CD4-positive, alpha-beta T cell (primary cell): ENCODE results near the gene BRF1. TPM values are rescaled to one million over a fixed set of nuclear protein-coding genes. Genes with fewer than 3 reads are reported as not detected.

Experiments used
- ATAC-seq: fragments of 200-7000 bp; cut with Tn5 transposase; one replicate; pipeline ENCODE4 v1.10.0; 2022; ENCODE audit warnings: mild to moderate bottlenecking; ENCODE audit not compliant: poor library complexity
- CTCF ChIA-PET: fragments of 350-600 bp; sonication (Branson Sonifier 250); formaldehyde crosslinking; loops from one replicate; lab custom pipeline; 2021; ENCODE audit warnings: antibody characterized with exemption, inconsistent platforms; lab: Charles Lee
- POLR2A ChIA-PET: fragments of 350-600 bp; sonication (Branson Sonifier 250); formaldehyde crosslinking; loops from one replicate; lab custom pipeline; 2021; ENCODE audit warnings: antibody characterized with exemption, inconsistent platforms; lab: Charles Lee
- DNase-seq, 14 experiments: peaks; one replicate each; pipeline ENCODE4 v3.0.0-alpha.2; 2013 to 2020; ENCODE audit warnings: mixed read lengths in 2 of 14
- H3K27ac ChIP-seq, 2 donors: one replicate each; pipeline versions ENCODE4 v1.5.1 to v1.7.0; 2013; ENCODE audit warnings: low read length in 2 of 2, low read depth in 1 of 2, mild to moderate bottlenecking in 1 of 2
- H3K27me3 ChIP-seq, 2 experiments: 1 replicate in 1 of 2; 2 replicates in 1 of 2; pipeline versions ENCODE4 v1.6.1 to v1.7.0; 2013; ENCODE audit warnings: low read length in 2 of 2, control low read depth in 1 of 2, mild to moderate bottlenecking in 1 of 2, moderate library complexity in 1 of 2; ENCODE audit not compliant: insufficient read depth in 2 of 2, control insufficient read depth in 1 of 2
- H3K36me3 ChIP-seq: one replicate; pipeline ENCODE4 v1.6.1; 2013; ENCODE audit warnings: low read length, control low read depth; ENCODE audit not compliant: insufficient read depth
- H3K4me1 ChIP-seq: one replicate; pipeline ENCODE4 v1.6.1; 2013; ENCODE audit warnings: low read length, control low read depth; ENCODE audit not compliant: insufficient read depth
- H3K4me3 ChIP-seq: one replicate; pipeline ENCODE4 v1.5.1; 2013; ENCODE audit warnings: mild to moderate bottlenecking, low read length, moderate library complexity
- H3K9me3 ChIP-seq, 2 experiments: 1 replicate in 1 of 2; 2 replicates in 1 of 2; pipeline versions ENCODE4 v1.6.1 to v1.7.0; 2013; ENCODE audit warnings: low read length in 2 of 2, mild to moderate bottlenecking in 2 of 2, control low read depth in 1 of 2, moderate library complexity in 1 of 2; ENCODE audit not compliant: control insufficient read depth in 1 of 2, insufficient read depth in 1 of 2
- H3K27ac Mint-ChIP-seq: one replicate; pipeline ENCODE4 v1.8.0; 2020; ENCODE audit warnings: mixed read lengths
- H3K27me3 Mint-ChIP-seq: one replicate; pipeline ENCODE4 v1.8.0; 2021; ENCODE audit warnings: mixed read lengths
- H3K36me3 Mint-ChIP-seq: one replicate; pipeline ENCODE4 v1.8.0; 2021; ENCODE audit warnings: low read depth, mixed read lengths
- H3K4me1 Mint-ChIP-seq: one replicate; pipeline ENCODE4 v1.8.0; 2021; ENCODE audit warnings: low read depth, mixed read lengths
- H3K4me3 Mint-ChIP-seq: one replicate; pipeline ENCODE4 v1.8.0; 2020; ENCODE audit warnings: mild to moderate bottlenecking, mixed read lengths
- H3K9me3 Mint-ChIP-seq: one replicate; pipeline ENCODE4 v1.8.0; 2020; ENCODE audit warnings: mixed read lengths
- intact Hi-C, 2 experiments: fragments of 100-400 bp; cut with DNase I in 1 of 2; cut with micrococcal nuclease in 1 of 2; formaldehyde crosslinking; loops; one replicate each; pipeline versions ENCODE4 v1.15.1 to v1.9.0; 2023 to 2025; cut with DNase I, micrococcal nuclease
- total RNA-seq, 174 experiments: library from RNA in 2 of 174; stranded (reverse) in 2 of 174; gene quantifications; one replicate each; pipeline ENCODE4 v1.2.3 and lab custom pipeline; 2021 to 2026
- TF ChIP-seq, protein P1 (sequence below): fragments of 200-600 bp; IDR thresholded peaks from one replicate; pipeline ENCODE4 v1.8.0; 2022; ENCODE audit warnings: antibody characterized with exemption, mild to moderate bottlenecking

Gene BRF1
- total RNA-seq, 2 experiments from 2014 or later: 77.4 to 77.7 TPM

DNA sequence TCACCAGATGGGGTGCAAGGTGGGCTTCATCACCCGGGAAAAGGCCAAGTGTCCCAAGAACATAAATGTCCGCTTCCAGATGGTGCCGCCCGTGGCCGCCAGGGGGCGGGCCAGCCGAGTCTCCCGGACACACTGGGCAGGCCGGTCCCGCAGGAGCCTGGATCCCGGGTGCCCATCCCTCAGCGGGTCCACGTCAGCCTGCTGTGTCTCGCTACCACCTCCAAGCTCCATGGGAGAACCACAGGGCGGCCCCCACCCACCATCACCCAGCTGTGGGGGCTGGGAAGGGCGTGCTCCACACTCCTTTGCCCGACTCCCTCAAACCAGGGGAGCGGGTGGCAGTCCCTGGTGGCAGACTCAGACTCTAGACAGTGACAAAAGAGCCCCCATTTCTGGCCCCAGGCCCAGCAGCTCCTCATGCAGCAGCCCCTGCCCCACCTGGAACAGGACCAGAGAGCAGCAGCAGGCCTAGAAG lies 97.7 kb downstream of the BRF1 start:
- no peaks in the 10 kb centered on the region for H3K9me3 Mint-ChIP-seq
- no peak overlapping the region for H3K4me3 ChIP-seq
- no peaks in the 10 kb centered on the region for H3K36me3 ChIP-seq
- no peak overlapping the region for H3K4me3 Mint-ChIP-seq
- POLR2A ChIA-PET: interaction anchor here (0.9 kb wide), 1 partner anchor 112 kb away, joined by 3 read pairs; the partner anchor contains the start of gene PACS2
- DNase-seq (peak; percentile 40 to 76 (median 52)), ATAC-seq (peak; percentile 48)
- H3K4me1 ChIP-seq: peaks cover 26% of the 10 kb centered on the region
- H3K36me3 Mint-ChIP-seq: no peaks in the 10 kb centered on the region
- no peak overlapping the region for H3K27ac ChIP-seq
- peaks cover 9% of the 10 kb centered on the region for H3K4me1 Mint-ChIP-seq
- no peak overlapping the region for H3K27ac Mint-ChIP-seq
- intact Hi-C loops: loop anchor here (1.0 to 5.0 kb wide), 4 partner anchors 79 to 329 kb away; partner anchors contain the start of gene BRF1 (in 1 of the 2)
- CTCF ChIA-PET: interaction anchor here (0.6 to 2.1 kb wide), 3 partner anchors 78 to 1194 kb away, joined by 3 to 6 read pairs (median 3); no protein-coding TSS in a partner anchor
- H3K27me3 ChIP-seq: peaks cover 22 to 27% of the 10 kb centered on the region in 2 experiments
- TF ChIP-seq, protein P1, sequence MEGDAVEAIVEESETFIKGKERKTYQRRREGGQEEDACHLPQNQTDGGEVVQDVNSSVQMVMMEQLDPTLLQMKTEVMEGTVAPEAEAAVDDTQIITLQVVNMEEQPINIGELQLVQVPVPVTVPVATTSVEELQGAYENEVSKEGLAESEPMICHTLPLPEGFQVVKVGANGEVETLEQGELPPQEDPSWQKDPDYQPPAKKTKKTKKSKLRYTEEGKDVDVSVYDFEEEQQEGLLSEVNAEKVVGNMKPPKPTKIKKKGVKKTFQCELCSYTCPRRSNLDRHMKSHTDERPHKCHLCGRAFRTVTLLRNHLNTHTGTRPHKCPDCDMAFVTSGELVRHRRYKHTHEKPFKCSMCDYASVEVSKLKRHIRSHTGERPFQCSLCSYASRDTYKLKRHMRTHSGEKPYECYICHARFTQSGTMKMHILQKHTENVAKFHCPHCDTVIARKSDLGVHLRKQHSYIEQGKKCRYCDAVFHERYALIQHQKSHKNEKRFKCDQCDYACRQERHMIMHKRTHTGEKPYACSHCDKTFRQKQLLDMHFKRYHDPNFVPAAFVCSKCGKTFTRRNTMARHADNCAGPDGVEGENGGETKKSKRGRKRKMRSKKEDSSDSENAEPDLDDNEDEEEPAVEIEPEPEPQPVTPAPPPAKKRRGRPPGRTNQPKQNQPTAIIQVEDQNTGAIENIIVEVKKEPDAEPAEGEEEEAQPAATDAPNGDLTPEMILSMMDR: peak; percentile 97
- no peaks in the 10 kb centered on the region for H3K9me3 ChIP-seq
- peaks cover 31% of the 10 kb centered on the region for H3K27me3 Mint-ChIP-seq

DNA sequence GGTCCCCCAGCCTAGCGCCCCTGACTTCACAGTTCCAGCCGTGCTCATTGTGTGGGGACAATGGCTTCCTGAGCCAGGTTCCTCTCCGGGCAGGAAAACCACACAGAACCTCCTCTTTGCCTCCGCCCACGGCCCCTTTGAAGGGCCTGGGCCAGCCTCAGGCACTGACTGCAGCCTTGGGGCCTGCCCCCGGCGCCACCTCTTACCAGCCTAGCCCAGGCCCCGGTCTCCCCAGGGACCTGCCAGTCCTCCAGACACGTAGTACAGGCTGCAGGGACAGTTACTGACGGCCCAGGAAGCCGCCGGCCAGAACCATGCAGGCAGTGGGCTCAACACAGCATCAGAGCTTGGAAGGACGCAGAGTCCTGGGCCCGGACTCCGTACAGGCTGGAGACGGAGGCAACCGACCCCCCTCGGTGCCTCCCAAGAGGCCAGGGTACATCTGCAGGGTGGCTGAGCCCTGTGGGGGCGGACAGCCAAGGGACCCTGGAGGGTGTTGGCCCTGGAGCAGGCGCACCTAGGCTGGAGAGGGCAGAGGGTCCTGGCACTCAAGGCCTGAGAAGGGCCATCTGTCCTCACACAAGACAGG lies 98.8 kb downstream of the BRF1 start:
- H3K4me3 ChIP-seq: no peak overlapping the region
- TF ChIP-seq, protein P1: no peak
- H3K4me3 Mint-ChIP-seq: no peak overlapping the region
- peaks cover 42% of the 10 kb centered on the region for H3K27me3 Mint-ChIP-seq
- ATAC-seq (peak; percentile 50), DNase-seq (peak in 4 of 14 experiments; percentile 43 to 55 (median 46))
- no peaks in the 10 kb centered on the region for H3K9me3 Mint-ChIP-seq
- no peak overlapping the region for H3K27ac Mint-ChIP-seq
- ChIA-PET CTCF (interaction anchor here (1.1 kb wide), 1 partner anchor 150 kb away, joined by 6 read pairs; no protein-coding TSS in a partner anchor), POLR2A (interaction anchor here (1.2 kb wide), 1 partner anchor 99 kb away, joined by 3 read pairs; the partner anchor contains the start of gene BRF1)
- no peak overlapping the region for H3K27ac ChIP-seq
- peaks cover 32 to 38% of the 10 kb centered on the region in 2 experiments for H3K27me3 ChIP-seq
- H3K4me1 ChIP-seq: peaks cover 34% of the 10 kb centered on the region
- peaks cover 9% of the 10 kb centered on the region for H3K4me1 Mint-ChIP-seq
- H3K36me3 ChIP-seq: no peaks in the 10 kb centered on the region
- H3K36me3 Mint-ChIP-seq: no peaks in the 10 kb centered on the region
- H3K9me3 ChIP-seq: peaks cover 0 to 6% of the 10 kb centered on the region in 2 experiments
- intact Hi-C loops: loop anchor here (1.0 to 5.0 kb wide), 4 partner anchors 80 to 330 kb away; partner anchors contain the start of gene BRF1 (in 1 of the 2)

DNA sequence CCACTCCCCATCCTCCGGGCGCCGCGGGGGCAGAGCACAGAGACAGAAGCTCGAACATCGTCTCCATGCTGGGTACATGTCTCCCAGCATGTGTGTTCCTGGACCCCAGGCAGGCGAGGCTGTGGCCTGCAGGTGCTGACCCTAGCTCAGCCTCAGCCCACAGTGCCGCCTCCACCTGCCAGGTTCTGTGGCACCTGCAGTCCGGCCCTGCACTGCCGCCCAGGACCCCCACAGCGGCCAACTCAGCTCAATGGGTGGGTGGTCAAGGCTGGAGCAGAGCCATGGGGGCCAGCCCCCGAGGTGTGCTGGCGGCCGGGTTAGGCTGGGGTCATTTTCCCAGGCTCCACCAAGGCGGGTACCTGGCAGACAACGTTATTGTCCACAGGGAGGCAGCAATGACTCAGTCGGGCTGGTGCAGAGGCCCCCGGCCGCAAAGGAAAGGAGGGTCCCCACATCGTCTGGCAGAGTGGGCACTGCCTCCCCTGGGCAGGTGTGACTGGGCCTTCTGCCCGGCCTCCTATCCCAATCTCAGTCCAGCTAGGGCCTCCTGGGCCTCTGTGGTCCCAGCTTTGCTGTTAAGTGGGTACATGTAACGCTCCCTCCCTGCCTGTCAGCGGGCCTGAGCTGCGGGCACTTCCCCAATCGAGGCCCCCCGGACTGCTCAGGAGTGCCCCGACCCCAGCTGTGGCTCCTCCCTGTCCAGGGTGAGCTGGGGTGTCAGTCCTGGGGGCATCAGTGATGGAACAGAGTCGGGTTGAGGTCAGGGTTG lies 99.5 kb downstream of the BRF1 start:
- Mint-ChIP-seq H3K27ac (no peak overlapping the region), H3K27me3 (peaks cover 43% of the 10 kb centered on the region), H3K9me3 (no peaks in the 10 kb centered on the region), H3K4me1 (peaks cover 9% of the 10 kb centered on the region), H3K4me3 (no peak overlapping the region), H3K36me3 (no peaks in the 10 kb centered on the region)
- ChIA-PET POLR2A (interaction anchor here (1.2 kb wide), 1 partner anchor 100 kb away, joined by 3 read pairs; the partner anchor contains the start of gene BRF1), CTCF (interaction anchor here (1.1 kb wide), 1 partner anchor 151 kb away, joined by 6 read pairs; no protein-coding TSS in a partner anchor)
- H3K36me3 ChIP-seq: no peaks in the 10 kb centered on the region
- DNase-seq (no peak), ATAC-seq (no peak)
- intact Hi-C loops: loop anchor here (5.0 kb wide), 3 partner anchors 81 to 331 kb away; partner anchors contain the start of gene BRF1 (in 1 of the 2)
- H3K4me1 ChIP-seq: peaks cover 41% of the 10 kb centered on the region
- H3K4me3 ChIP-seq: no peak overlapping the region
- H3K27ac ChIP-seq: no peak overlapping the region
- peaks cover 0 to 6% of the 10 kb centered on the region in 2 experiments for H3K9me3 ChIP-seq
- TF ChIP-seq, protein P1: no peak
- H3K27me3 ChIP-seq: peaks cover 39% of the 10 kb centered on the region in 2 experiments
